Fibroblast of skin of right biceps (primary cell): ENCODE measurements around the gene FAM149B1.

Experiments
- DNase-seq: peaks from one replicate; pipeline ENCODE4 v3.0.0-alpha.2; 2013

The FAM149B1 gene

DNA sequence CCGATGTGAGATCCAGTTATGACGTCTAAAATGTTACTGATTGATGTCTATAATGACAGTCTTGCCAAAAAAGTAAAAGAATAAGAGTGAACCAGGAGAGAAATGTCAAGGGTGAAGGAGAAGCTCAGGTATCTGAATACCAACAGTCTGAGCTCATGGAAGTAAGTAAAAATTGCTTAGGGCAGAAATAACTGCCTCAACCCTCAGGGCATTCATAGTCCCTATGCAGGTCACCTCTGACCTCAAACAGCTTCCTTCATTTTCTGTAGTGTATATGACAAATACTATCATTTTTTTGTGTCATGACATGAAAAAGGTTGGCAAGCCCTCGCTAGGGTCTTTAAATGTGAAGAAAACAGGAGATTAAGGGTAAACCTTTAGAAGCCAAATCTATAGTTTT is 125.5 kb downstream of the FAM149B1 start:
- DNase-seq: no peak
